Measurements from ENCODE around the gene ECI1.

ECI1 gene

GRCh38 chr16:2200313-2200712 is 51.1 kb downstream of the ECI1 start:
- H4K20me1 ChIP-seq (ENCODE audit: insufficient read depth, low read length, poor library complexity, severe bottlenecking) = no peaks in the 10 kb centered on the region
- TF ChIP-seq EZH2phosphoT487 (IDR thresholded peaks at IDR 0.05; ENCODE audit: borderline replicate concordance) (no peak), CTCF (conservative IDR thresholded peaks at IDR 0.05; ENCODE audit: low read length) (no peak)
- no peaks in the 10 kb centered on the region for H3K27me3 ChIP-seq (ENCODE audit: insufficient read depth, low read length, poor library complexity, severe bottlenecking)
- no peak overlapping the region for H2AFZ ChIP-seq (ENCODE audit: low read length)
- no peaks in the 10 kb centered on the region for H3K9me2 ChIP-seq (replicated peaks; ENCODE audit: low read depth, low read length)
- no peak overlapping the region for H3K4me2 ChIP-seq (ENCODE audit: low read depth, low read length, poor library complexity, severe bottlenecking)
- H3F3A ChIP-seq (ENCODE audit: low read depth) = no peaks in the 10 kb centered on the region
- H3K4me3 ChIP-seq (ENCODE audit: low read length, poor library complexity, severe bottlenecking) = no peak overlapping the region
- no peaks in the 10 kb centered on the region for H3K9me3 ChIP-seq (ENCODE audit: insufficient read depth, low read depth, low read length)
- no peaks in the 10 kb centered on the region for H3K79me2 ChIP-seq (ENCODE audit: insufficient read depth, low read length)
- H3K9ac ChIP-seq (ENCODE audit: low read depth, low read length, poor library complexity, severe bottlenecking) = no peak overlapping the region
- no peaks in the 10 kb centered on the region for H3K4me1 ChIP-seq (ENCODE audit: insufficient read depth, low read length, poor library complexity, severe bottlenecking)
- no peaks in the 10 kb centered on the region for H3K36me3 ChIP-seq (ENCODE audit: insufficient read depth, low read length)

- Histone ChIP-seq H3K27me3 (ENCODE audit: insufficient read depth, low read length, poor library complexity, severe bottlenecking) (no peaks in the 10 kb centered on the region), H3K9me2 (replicated peaks; ENCODE audit: low read depth, low read length) (no peaks in the 10 kb centered on the region), H2AFZ (ENCODE audit: low read length) (no peak overlapping the region), H4K20me1 (ENCODE audit: insufficient read depth, low read length, poor library complexity, severe bottlenecking) (no peaks in the 10 kb centered on the region), H3K4me1 (ENCODE audit: insufficient read depth, low read length, poor library complexity, severe bottlenecking) (no peaks in the 10 kb centered on the region), H3K9me3 (ENCODE audit: insufficient read depth, low read depth, low read length) (no peaks in the 10 kb centered on the region), H3K4me2 (ENCODE audit: low read depth, low read length, poor library complexity, severe bottlenecking) (no peak overlapping the region), H3K9ac (ENCODE audit: low read depth, low read length, poor library complexity, severe bottlenecking) (no peak overlapping the region), H3F3A (ENCODE audit: low read depth) (no peaks in the 10 kb centered on the region), H3K4me3 (ENCODE audit: low read length, poor library complexity, severe bottlenecking) (no peak overlapping the region), H3K36me3 (ENCODE audit: insufficient read depth, low read length) (no peaks in the 10 kb centered on the region), H3K79me2 (ENCODE audit: insufficient read depth, low read length) (no peaks in the 10 kb centered on the region)
- no peak for TF ChIP-seq CTCF (conservative IDR thresholded peaks at IDR 0.05; ENCODE audit: low read length)
- no peak for TF ChIP-seq EZH2phosphoT487 (IDR thresholded peaks at IDR 0.05; ENCODE audit: borderline replicate concordance)
These were observed 51.7 kb downstream of the ECI1 start for GRCh38 chr16:2199621-2200139.

GRCh38 chr16:2199095-2199494 is 52.3 kb downstream of the ECI1 start:
- Histone ChIP-seq H2AFZ (ENCODE audit: low read length) (no peak overlapping the region), H4K20me1 (ENCODE audit: insufficient read depth, low read length, poor library complexity, severe bottlenecking) (no peaks in the 10 kb centered on the region), H3K4me3 (ENCODE audit: low read length, poor library complexity, severe bottlenecking) (no peak overlapping the region), H3K4me2 (ENCODE audit: low read depth, low read length, poor library complexity, severe bottlenecking) (no peak overlapping the region), H3K4me1 (ENCODE audit: insufficient read depth, low read length, poor library complexity, severe bottlenecking) (no peaks in the 10 kb centered on the region), H3K79me2 (ENCODE audit: insufficient read depth, low read length) (no peaks in the 10 kb centered on the region), H3F3A (ENCODE audit: low read depth) (no peaks in the 10 kb centered on the region), H3K9me3 (ENCODE audit: insufficient read depth, low read depth, low read length) (no peaks in the 10 kb centered on the region), H3K9ac (ENCODE audit: low read depth, low read length, poor library complexity, severe bottlenecking) (no peak overlapping the region), H3K27me3 (ENCODE audit: insufficient read depth, low read length, poor library complexity, severe bottlenecking) (no peaks in the 10 kb centered on the region), H3K9me2 (replicated peaks; ENCODE audit: low read depth, low read length) (no peaks in the 10 kb centered on the region), H3K36me3 (ENCODE audit: insufficient read depth, low read length) (no peaks in the 10 kb centered on the region)
- TF ChIP-seq EZH2phosphoT487 (IDR thresholded peaks at IDR 0.05; ENCODE audit: borderline replicate concordance) (no peak), CTCF (conservative IDR thresholded peaks at IDR 0.05; ENCODE audit: low read length) (no peak)
